Neutrophil (primary cell): Measurements from ENCODE around the gene PTS.

Experiments
- H3K27ac ChIP-seq: fragments of 200-600 bp; sonication (generic); 2 replicates; pipeline ENCODE4 v1.5.1; 2016; ENCODE audit warnings: mild to moderate bottlenecking, moderate library complexity
- H3K27me3 ChIP-seq: fragments of 200-600 bp; sonication (generic); 2 replicates; pipeline ENCODE4 v1.6.0; 2016; ENCODE audit warnings: mild to moderate bottlenecking
- H3K36me3 ChIP-seq: fragments of 200-600 bp; sonication (generic); 2 replicates; pipeline ENCODE4 v1.5.1; 2017
- H3K4me1 ChIP-seq, 2 experiments: fragments of 200-600 bp in 1 of 2; sonication (generic) in 1 of 2; 1 replicate in 1 of 2; 2 replicates in 1 of 2; pipeline versions ENCODE4 v1.5.1 to v1.6.1; 2013 to 2016; ENCODE audit warnings: low read depth in 1 of 2, low read length in 1 of 2, mild to moderate bottlenecking in 1 of 2, moderate library complexity in 1 of 2; ENCODE audit not compliant: control insufficient read depth in 1 of 2, insufficient read depth in 1 of 2
- H3K4me3 ChIP-seq, 2 experiments: fragments of 200-600 bp in 1 of 2; sonication (generic) in 1 of 2; 1 replicate in 1 of 2; 2 replicates in 1 of 2; pipeline ENCODE4 v1.5.1; 2013 to 2016; ENCODE audit warnings: low read depth in 1 of 2, low read length in 1 of 2, mild to moderate bottlenecking in 1 of 2, moderate library complexity in 1 of 2
- H3K9me3 ChIP-seq: fragments of 200-600 bp; sonication (generic); 2 replicates; pipeline ENCODE4 v1.5.1; 2016
- CTCF ChIP-seq: fragments of 200-600 bp; sonication (generic); IDR thresholded peaks from 2 replicates; pipeline ENCODE4 v1.5.1; 2016; ENCODE audit warnings: antibody characterized with exemption

PTS gene

GRCh38 chr11:112277941-112278340, 51.7 kb downstream of the PTS start:
- Histone ChIP-seq H3K27me3 (no peaks in the 10 kb centered on the region), H3K4me1 (peaks cover 22 to 26% of the 10 kb centered on the region in 2 experiments), H3K9me3 (no peaks in the 10 kb centered on the region), H3K4me3 (no peak overlapping the region), H3K27ac (no peak overlapping the region), H3K36me3 (no peaks in the 10 kb centered on the region)
- TF ChIP-seq CTCF, result no peak

DNA sequence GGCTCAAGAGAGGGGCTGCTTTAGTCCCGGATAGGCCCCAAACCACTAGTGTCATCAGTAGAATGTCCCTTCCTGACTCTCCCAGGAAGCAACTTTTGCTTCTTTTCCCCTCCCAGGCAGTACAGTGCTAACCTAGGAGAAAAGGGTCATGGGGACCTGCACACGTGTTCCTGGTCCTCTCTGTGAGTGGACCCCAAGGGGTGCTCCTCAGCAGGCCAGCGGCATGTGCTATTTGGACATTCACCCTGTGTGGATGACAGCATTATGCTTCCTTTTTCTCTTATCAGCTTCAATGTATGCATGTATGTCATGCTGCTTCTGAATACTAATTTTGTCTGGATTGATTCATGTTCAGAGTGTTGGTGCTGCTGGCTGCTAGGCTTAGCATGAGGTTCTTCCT, 52.6 kb downstream of the PTS start:
- no peak overlapping the region for H3K27ac ChIP-seq
- H3K9me3 ChIP-seq, result no peaks in the 10 kb centered on the region
- peaks cover 22 to 26% of the 10 kb centered on the region in 2 experiments for H3K4me1 ChIP-seq
- H3K36me3 ChIP-seq, result no peaks in the 10 kb centered on the region
- no peaks in the 10 kb centered on the region for H3K27me3 ChIP-seq
- no peak overlapping the region for H3K4me3 ChIP-seq
- no peak for TF ChIP-seq CTCF

DNA sequence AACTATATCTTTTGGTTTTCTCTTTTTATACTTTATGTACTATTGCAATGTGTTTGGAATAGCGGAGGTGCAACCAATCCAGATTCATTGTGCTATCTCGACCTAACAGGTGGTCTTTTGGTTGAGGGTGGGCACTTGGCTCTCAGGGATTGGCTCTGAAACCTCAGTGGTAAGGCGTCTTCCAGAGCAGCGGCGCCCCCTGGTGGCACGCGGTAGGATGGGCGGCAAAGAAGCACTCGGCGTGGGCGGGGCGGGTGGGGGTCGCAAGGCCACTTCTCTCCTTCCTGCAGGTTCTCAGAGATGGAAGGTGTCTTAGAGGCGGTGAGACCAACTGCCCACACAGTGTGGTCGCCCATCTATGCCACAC, 53.7 kb downstream of the PTS start:
- Histone ChIP-seq H3K27me3 (no peaks in the 10 kb centered on the region), H3K4me3 (peak overlapping the region; percentile 70 to 74), H3K4me1 (peaks cover 22 to 26% of the 10 kb centered on the region in 2 experiments), H3K36me3 (no peaks in the 10 kb centered on the region), H3K27ac (peak overlapping the region; percentile 25), H3K9me3 (no peaks in the 10 kb centered on the region)
- peak; percentile 93 for TF ChIP-seq CTCF

DNA sequence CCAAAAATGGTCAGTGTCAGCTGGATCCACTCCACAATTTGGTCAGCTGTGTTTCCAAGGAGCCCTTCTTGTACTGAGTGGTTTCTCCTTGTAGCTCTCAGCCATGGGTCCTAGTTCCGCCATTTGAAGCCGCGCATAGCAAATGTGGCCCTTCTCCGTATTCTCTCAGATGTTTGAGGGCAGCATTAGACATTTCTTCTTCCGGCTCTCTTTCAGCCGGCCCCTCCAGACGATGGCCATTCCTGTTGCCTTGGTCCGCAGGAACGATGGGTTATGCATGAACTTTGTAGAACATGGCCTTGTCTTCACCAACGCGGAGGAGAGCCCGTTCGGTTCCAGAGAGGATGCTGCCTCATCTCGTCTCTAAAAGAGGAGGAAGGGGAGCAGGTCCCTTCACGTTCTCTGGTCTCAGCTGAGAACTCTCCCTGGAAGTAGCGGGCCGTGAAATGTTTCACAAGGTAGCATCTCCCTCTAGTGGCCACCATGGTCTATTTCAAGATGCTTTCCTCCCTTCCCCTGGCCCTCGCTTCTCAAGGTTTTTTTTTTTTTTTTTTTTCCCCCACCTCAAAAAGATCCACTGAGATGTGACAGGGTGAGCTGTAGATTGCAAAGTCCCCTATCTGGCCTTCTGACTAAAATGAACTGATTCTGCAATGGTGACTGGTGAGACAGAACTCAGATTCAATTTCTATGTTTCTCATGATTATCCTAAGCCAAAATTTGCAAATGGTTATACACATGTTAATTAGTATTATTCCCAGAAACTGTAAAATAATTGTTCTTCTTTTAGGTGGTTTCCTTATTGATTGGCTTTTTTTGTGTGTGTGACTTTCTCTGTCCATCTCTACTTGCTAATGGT, 54.3 kb downstream of the PTS start:
- peak; percentile 60 for TF ChIP-seq CTCF
- no peaks in the 10 kb centered on the region for H3K36me3 ChIP-seq
- H3K27me3 ChIP-seq, result no peaks in the 10 kb centered on the region
- H3K4me3 ChIP-seq, result peak overlapping the region; percentile 70 to 74
- no peaks in the 10 kb centered on the region for H3K9me3 ChIP-seq
- H3K27ac ChIP-seq, result peak overlapping the region; percentile 25
- H3K4me1 ChIP-seq, result peaks cover 22 to 26% of the 10 kb centered on the region in 2 experiments

DNA sequence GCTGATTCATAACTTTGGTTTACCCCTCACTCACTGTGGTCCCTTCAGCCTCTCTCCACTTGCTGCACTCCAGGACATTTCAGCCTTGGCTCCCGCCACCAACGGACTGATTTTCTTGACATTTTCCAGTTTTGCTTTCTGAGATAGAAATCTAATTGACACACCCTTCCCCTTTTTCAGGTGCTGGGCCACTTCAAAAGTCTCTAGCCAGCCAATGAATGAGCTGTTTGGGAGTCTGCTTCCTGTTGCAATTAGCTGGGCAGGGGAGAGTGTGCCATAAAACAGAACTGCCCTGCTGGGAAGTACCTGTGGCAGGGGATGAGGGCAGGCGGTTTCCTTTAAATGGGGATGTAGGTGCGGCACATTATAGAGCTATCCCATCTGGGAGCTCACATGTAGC, 55.5 kb downstream of the PTS start:
- H3K9me3 ChIP-seq, result no peaks in the 10 kb centered on the region
- peak overlapping the region; percentile 28 for H3K27ac ChIP-seq
- H3K36me3 ChIP-seq, result no peaks in the 10 kb centered on the region
- TF ChIP-seq CTCF, result peak; percentile 7
- H3K27me3 ChIP-seq, result no peaks in the 10 kb centered on the region
- peaks cover 22 to 26% of the 10 kb centered on the region in 2 experiments for H3K4me1 ChIP-seq
- H3K4me3 ChIP-seq, result peak overlapping the region in 1 of 2 experiments; percentile 12
